Heart right ventricle (tissue), 16 donors: Measurements from ENCODE around the gene SPSB3. TPM values are rescaled to one million over a fixed set of nuclear protein-coding genes. Genes with fewer than 3 reads are reported as not detected.

Experiments used
- ATAC-seq, 8 donors: fragments of 200-7000 bp; cut with Tn5 transposase; one replicate each; pipeline ENCODE4 v1.9.1; 2020; ENCODE audit warnings: mild to moderate bottlenecking in 8 of 8, moderate library complexity in 8 of 8, moderate number of reproducible peaks in 1 of 8
- DNase-seq, 2 donors: peaks; one replicate each; pipeline ENCODE4 v3.0.0-alpha.2; 2020
- H3K27ac ChIP-seq, 10 donors: fragments of 200-600 bp; sonication (generic) in 2 of 10; one replicate each; pipeline versions ENCODE4 v1.5.0 to v1.8.0; 2020 to 2022; ENCODE audit warnings: mild to moderate bottlenecking in 3 of 10
- H3K27me3 ChIP-seq, 7 donors: fragments of 200-600 bp; one replicate each; pipeline ENCODE4 v1.8.0; 2021 to 2022; ENCODE audit warnings: mild to moderate bottlenecking in 2 of 7
- H3K36me3 ChIP-seq, 9 donors: fragments of 200-600 bp; sonication (generic) in 1 of 9; one replicate each; pipeline versions ENCODE4 v1.5.0 to v1.8.0; 2020 to 2022; ENCODE audit warnings: mild to moderate bottlenecking in 2 of 9
- H3K4me1 ChIP-seq, 9 donors: fragments of 200-600 bp; sonication (generic) in 1 of 9; one replicate each; pipeline versions ENCODE4 v1.5.0 to v1.8.0; 2020 to 2022; ENCODE audit warnings: mild to moderate bottlenecking in 4 of 9
- H3K4me3 ChIP-seq, 10 donors: fragments of 200-600 bp; sonication (generic) in 2 of 10; one replicate each; pipeline versions ENCODE4 v1.5.0 to v1.8.0; 2020 to 2022; ENCODE audit warnings: mild to moderate bottlenecking in 7 of 10, moderate library complexity in 2 of 10
- H3K9me3 ChIP-seq, 11 donors: fragments of 200-600 bp in 10 of 11; sonication (generic) in 2 of 11; one replicate each; pipeline versions ENCODE4 v1.5.0 to v1.8.0; 2013 to 2022; ENCODE audit warnings: mild to moderate bottlenecking in 2 of 11, control low read depth in 1 of 11, moderate library complexity in 1 of 11
- WGBS, 2 donors: extraction: QIAGEN DNeasy Blood & Tissue Kit; methylation state at CpG; one replicate each; pipeline ENCODE4 v1.1.7; 2013; ENCODE audit warnings: inconsistent platforms in 1 of 2; 5-methylcytosine and 5-hydroxymethylcytosine counted together
- intact Hi-C, 10 donors: fragments of 100-400 bp; cut with DNase I; formaldehyde crosslinking; loops; one replicate each; pipeline versions ENCODE4 v1.11.1 to v1.14.2; 2022
- microRNA-seq, 2 donors: library from miRNA; unstranded; fragments of <30 nt; microRNA quantifications; one replicate each; pipeline ENCODE4 v1.2.0, GENCODE V29; 2021
- polyA plus RNA-seq, 2 donors: library from polyadenylated mRNA; stranded (reverse); fragments of 200-250 nt; gene quantifications; one replicate each; pipeline ENCODE4 v1.2.3, GENCODE V29; 2013
- total RNA-seq, 10 donors: library from RNA; stranded (reverse); fragmentation: NEBNext Ultra II Directional in 3 of 10; extraction: Animal tissue kit (Norgen Biotek cat#: 25700) in 3 of 10; gene quantifications; one replicate each; pipeline versions ENCODE4 v1.2.1 to v1.2.4, GENCODE V29; 2021 to 2023
- TF ChIP-seq, protein P1 (sequence below), 9 donors: fragments of 200-600 bp; sonication (generic) in 2 of 9; IDR thresholded peaks; one replicate each; pipeline versions ENCODE4 v1.5.0 to v1.8.0; 2021 to 2022; ENCODE audit warnings: antibody characterized with exemption in 9 of 9, mild to moderate bottlenecking in 5 of 9, moderate library complexity in 1 of 9
- donor health status: Arrhythmogenic right ventricular cardiomyopathy.
- donor health status: ischemic (EF 13 %, LVEDD 7.1; RV severe dilation, severe dysfunction).
- donor health status: healthy with polysubstance abuse.
- donor health status: DM: no; HTN: yes; CAD: no.
- donor health status: DM: no; HTN: no; CAD: no.
- donor health status: ischemic (EF 25% LVEDD 6.9; RV normal size, moderate dysfunction).
- donor health status: ischemic (EF 25% LVEDD 5.7; RV mildly dilated, moderate dysfunction).
- donor health status: healthy.
- donor health status: DM: yes; HTN: yes; CAD: no.
- donor health status: Ischemic cardiomyopathy.
- donor health status: ischemic (EF 35%, LVEDD 5.7; RV mildly dilated, moderate dysfunction).
- donor health status: nonischemic (EF 11% LVEDD 7.7; RV severe dilation, severe dysfunction).
- donor health status: DM: yes; HTN: yes; CAD: no.
- donor health status: PGD.
- donor health status: ischemic (EF 29% LVEDD 5.4; RV normal size, mild dysfunction).
- donor health status: nonischemic (EF 23%, LVEDD 6.1; RV moderate dilation, normal function).

SPSB3 gene
- total and polyA plus RNA-seq, 12 donors: 25.1 to 97.7 (median 27.2) TPM

DNA sequence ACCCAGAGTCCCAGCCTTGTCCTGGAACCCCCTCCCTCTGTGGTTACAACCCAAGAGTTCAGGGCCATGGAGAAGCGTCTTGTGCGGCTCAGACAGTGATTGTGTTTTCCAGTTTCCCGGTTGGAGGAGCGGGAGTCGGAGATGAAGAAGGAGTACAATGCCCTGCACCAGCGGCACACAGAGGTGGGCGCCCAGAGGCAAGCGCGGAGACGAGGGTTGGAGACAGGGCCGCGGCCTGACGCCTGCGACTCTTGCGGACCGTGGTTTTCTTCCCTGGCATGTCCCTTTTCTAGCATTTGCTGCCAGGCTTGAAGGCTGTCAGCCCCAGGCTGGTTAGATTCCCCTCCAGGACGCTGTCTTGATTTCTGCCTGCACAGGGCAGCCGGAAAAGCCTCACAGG, 53.3 kb downstream of the SPSB3 start:
- Histone ChIP-seq H3K4me1 (peaks cover 0 to 11% (median 2%) of the 10 kb centered on the region in 9 donors), H3K4me3 (no peak overlapping the region), H3K27ac (no peak overlapping the region), H3K27me3 (no peaks in the 10 kb centered on the region), H3K36me3 (peaks cover 0 to 95% (median 39%) of the 10 kb centered on the region in 9 donors), H3K9me3 (no peaks in the 10 kb centered on the region)
- WGBS, 2 donors: 95 to 97% methylated on average over 18 of the region's 18 CpGs
- TF ChIP-seq, protein P1, sequence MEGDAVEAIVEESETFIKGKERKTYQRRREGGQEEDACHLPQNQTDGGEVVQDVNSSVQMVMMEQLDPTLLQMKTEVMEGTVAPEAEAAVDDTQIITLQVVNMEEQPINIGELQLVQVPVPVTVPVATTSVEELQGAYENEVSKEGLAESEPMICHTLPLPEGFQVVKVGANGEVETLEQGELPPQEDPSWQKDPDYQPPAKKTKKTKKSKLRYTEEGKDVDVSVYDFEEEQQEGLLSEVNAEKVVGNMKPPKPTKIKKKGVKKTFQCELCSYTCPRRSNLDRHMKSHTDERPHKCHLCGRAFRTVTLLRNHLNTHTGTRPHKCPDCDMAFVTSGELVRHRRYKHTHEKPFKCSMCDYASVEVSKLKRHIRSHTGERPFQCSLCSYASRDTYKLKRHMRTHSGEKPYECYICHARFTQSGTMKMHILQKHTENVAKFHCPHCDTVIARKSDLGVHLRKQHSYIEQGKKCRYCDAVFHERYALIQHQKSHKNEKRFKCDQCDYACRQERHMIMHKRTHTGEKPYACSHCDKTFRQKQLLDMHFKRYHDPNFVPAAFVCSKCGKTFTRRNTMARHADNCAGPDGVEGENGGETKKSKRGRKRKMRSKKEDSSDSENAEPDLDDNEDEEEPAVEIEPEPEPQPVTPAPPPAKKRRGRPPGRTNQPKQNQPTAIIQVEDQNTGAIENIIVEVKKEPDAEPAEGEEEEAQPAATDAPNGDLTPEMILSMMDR (IDR thresholded peaks at IDR 0.05): no peak
- no peak for ATAC-seq
- intact Hi-C loops: no loop called here
- DNase-seq: no peak

DNA sequence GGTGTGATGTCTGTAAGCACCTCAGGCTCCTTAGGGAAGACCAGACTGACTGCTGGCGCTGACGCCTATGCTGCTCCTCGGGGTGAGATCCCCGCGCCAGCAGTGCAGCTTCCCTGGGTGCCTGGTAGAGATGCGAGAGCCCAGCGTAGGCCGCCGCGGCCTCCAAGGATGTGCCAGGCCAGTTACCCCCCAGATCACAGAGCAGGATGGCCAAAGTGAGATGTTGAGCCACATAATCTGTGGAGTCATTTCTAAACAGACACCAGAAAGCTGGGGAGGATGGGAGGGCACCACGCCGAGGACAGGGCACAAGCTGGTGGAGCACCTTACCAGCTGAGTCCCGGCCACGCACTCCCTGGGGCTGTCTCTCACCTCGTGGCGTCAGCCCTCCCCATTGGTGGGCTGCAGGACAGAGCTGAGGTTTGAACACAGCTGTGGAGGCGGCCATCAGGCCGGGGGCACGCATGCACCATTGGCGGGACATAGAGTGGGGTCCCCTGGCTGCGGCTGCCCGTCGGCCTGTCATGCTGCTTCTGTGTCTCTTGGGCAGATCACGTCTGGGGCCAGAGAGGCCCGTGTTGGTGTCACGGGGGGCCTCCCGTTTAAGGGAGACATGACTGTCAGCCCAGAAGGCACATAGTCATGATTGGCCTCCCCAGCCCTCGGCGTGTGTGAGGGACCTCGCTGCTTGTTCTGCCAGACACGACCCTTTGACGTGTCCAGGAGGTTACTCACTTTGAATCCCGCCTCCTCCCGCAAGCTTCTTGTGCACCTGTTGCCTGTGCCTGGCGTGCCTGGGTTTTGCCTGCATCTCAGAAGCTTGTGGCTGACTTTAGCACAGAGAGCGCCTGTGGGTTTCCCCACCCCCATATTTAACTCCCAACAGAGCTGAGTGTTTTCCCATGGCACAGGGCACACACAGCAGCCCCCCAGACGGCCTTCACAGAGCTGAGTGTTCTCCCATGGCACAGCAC, 54.4 kb downstream of the SPSB3 start:
- Histone ChIP-seq H3K36me3 (peaks cover 0 to 84% (median 35%) of the 10 kb centered on the region in 9 donors), H3K4me1 (peaks cover 0 to 22% (median 11%) of the 10 kb centered on the region in 9 donors), H3K9me3 (no peaks in the 10 kb centered on the region), H3K4me3 (no peak overlapping the region), H3K27ac (no peak overlapping the region), H3K27me3 (no peaks in the 10 kb centered on the region)
- 92 to 94% methylated on average over 37 of the region's 37 CpGs for WGBS, 2 donors
- DNase-seq (no peak), ATAC-seq (no peak)
- intact Hi-C loops: no loop called here
- TF ChIP-seq, protein P1 (IDR thresholded peaks at IDR 0.05): no peak

Small RNA genes within 50 kb of the gene (microRNA-seq; reads per million reads assigned to microRNA genes)
- gene MIR3177: 0.60 to 2.6 reads per million in 2 donors

Other genes with a start within 250 kb of the SPSB3 start
- 10 to 100 TPM; 10.7 to 24.4 (median 18.1) TPM for gene TMEM204, start 248.9 kb downstream of the SPSB3 start, total RNA-seq
- gene TMEM204, start 248.9 kb downstream of the SPSB3 start, polyA plus RNA-seq: 10 to 100 TPM; 37.5 to 49.9 TPM
- 10 to 100 TPM in 2 of 10 donors, 1 to 10 TPM in 8; 4.7 to 11.9 (median 8.0) TPM for gene IFT140, start 170.5 kb downstream of the SPSB3 start, total RNA-seq
- gene IFT140, start 170.5 kb downstream of the SPSB3 start, polyA plus RNA-seq: 1 to 10 TPM; 6.8 to 9.2 TPM
- gene CRAMP1, start 170.2 kb downstream of the SPSB3 start, total RNA-seq: 10 to 100 TPM in 8 of 10 donors, 1 to 10 TPM in 2; 9.5 to 13.8 (median 10.7) TPM
- 10 to 100 TPM in 1 of 2 donors, 1 to 10 TPM in 1; 3.2 to 10.0 TPM for gene CRAMP1, start 170.2 kb downstream of the SPSB3 start, polyA plus RNA-seq
- 10 to 100 TPM; 20.2 to 57.5 (median 32.2) TPM for gene JPT2, start 104.3 kb downstream of the SPSB3 start, total RNA-seq
- 10 to 100 TPM; 10.0 to 38.1 TPM for gene JPT2, start 104.3 kb downstream of the SPSB3 start, polyA plus RNA-seq
- 10 to 100 TPM; 61.3 to 96.0 (median 71.7) TPM for gene MAPK8IP3, start 76.4 kb downstream of the SPSB3 start, total RNA-seq
- gene MAPK8IP3, start 76.4 kb downstream of the SPSB3 start, polyA plus RNA-seq: 100 to 1,000 TPM in 1 of 2 donors, 10 to 100 TPM in 1; 31.2 to 126 TPM
- 10 to 100 TPM; 21.8 to 41.1 (median 30.3) TPM for gene NME3, start 11.0 kb downstream of the SPSB3 start, total RNA-seq
- gene NME3, start 11.0 kb downstream of the SPSB3 start, polyA plus RNA-seq: 100 to 1,000 TPM in 1 of 2 donors, 10 to 100 TPM in 1; 47.7 to 176 TPM
- 10 to 100 TPM in 1 of 10 donors, 1 to 10 TPM in 9; 4.9 to 13.8 (median 7.3) TPM for gene EME2, start 9.8 kb downstream of the SPSB3 start, total RNA-seq
- 10 to 100 TPM in 1 of 2 donors, 1 to 10 TPM in 1; 3.0 to 17.9 TPM for gene EME2, start 9.8 kb downstream of the SPSB3 start, polyA plus RNA-seq
- 10 to 100 TPM; 57.8 to 94.9 (median 76.2) TPM for gene MRPS34, start 9.4 kb downstream of the SPSB3 start, total RNA-seq
- 100 to 1,000 TPM in 1 of 2 donors, 10 to 100 TPM in 1; 84.7 to 141 TPM for gene MRPS34, start 9.4 kb downstream of the SPSB3 start, polyA plus RNA-seq
- gene NUBP2, start 389 bp upstream of the SPSB3 start, total RNA-seq: 10 to 100 TPM; 24.1 to 35.3 (median 28.7) TPM
- 10 to 100 TPM; 40.5 to 74.1 TPM for gene NUBP2, start 389 bp upstream of the SPSB3 start, polyA plus RNA-seq
- under 1 TPM in 4 of 10 donors, not detected in 6; 0.11 to 0.37 (median 0.13) TPM for gene IGFALS, start 11.1 kb upstream of the SPSB3 start, total RNA-seq
- gene IGFALS, start 11.1 kb upstream of the SPSB3 start, polyA plus RNA-seq: under 1 TPM; 0.04 to 0.59 TPM
- gene HAGH, start 44.3 kb upstream of the SPSB3 start, total RNA-seq: 100 to 1,000 TPM; 115 to 179 (median 161) TPM
- 100 to 1,000 TPM; 146 to 172 TPM for gene HAGH, start 44.3 kb upstream of the SPSB3 start, polyA plus RNA-seq
- 10 to 100 TPM; 16.2 to 47.6 (median 28.6) TPM for gene FAHD1, start 44.6 kb upstream of the SPSB3 start, total RNA-seq
- gene FAHD1, start 44.6 kb upstream of the SPSB3 start, polyA plus RNA-seq: 10 to 100 TPM; 31.8 to 32.3 TPM
- gene MEIOB, start 89.6 kb upstream of the SPSB3 start, total RNA-seq: not detected
- gene MEIOB, start 89.6 kb upstream of the SPSB3 start, polyA plus RNA-seq: not detected
- gene HS3ST6, start 135.8 kb upstream of the SPSB3 start, total RNA-seq: not detected
- under 1 TPM in 1 of 2 donors, not detected in 1; 0.03 TPM for gene HS3ST6, start 135.8 kb upstream of the SPSB3 start, polyA plus RNA-seq
- 10 to 100 TPM; 24.6 to 53.7 (median 34.3) TPM for gene MSRB1, start 160.6 kb upstream of the SPSB3 start, total RNA-seq
- 10 to 100 TPM; 41.4 to 82.2 TPM for gene MSRB1, start 160.6 kb upstream of the SPSB3 start, polyA plus RNA-seq
- 100 to 1,000 TPM; 173 to 282 (median 254) TPM for gene RPL3L, start 172.1 kb upstream of the SPSB3 start, total RNA-seq
- gene RPL3L, start 172.1 kb upstream of the SPSB3 start, polyA plus RNA-seq: 100 to 1,000 TPM; 124 to 164 TPM
- 100 to 1,000 TPM; 375 to 755 (median 559) TPM for gene NDUFB10, start 177.0 kb upstream of the SPSB3 start, total RNA-seq
- 1,000 to 10,000 TPM in 1 of 2 donors, 100 to 1,000 TPM in 1; 824 to 1,046 TPM for gene NDUFB10, start 177.0 kb upstream of the SPSB3 start, polyA plus RNA-seq
- 1,000 to 10,000 TPM in 3 of 10 donors, 100 to 1,000 TPM in 7; 691 to 1,555 (median 813) TPM for gene RPS2, start 182.3 kb upstream of the SPSB3 start, total RNA-seq
- 1,000 to 10,000 TPM; 1,955 to 3,593 TPM for gene RPS2, start 182.3 kb upstream of the SPSB3 start, polyA plus RNA-seq
- gene RNF151, start 184.3 kb upstream of the SPSB3 start, total RNA-seq: not detected
- gene RNF151, start 184.3 kb upstream of the SPSB3 start, polyA plus RNA-seq: not detected
- gene TBL3, start 189.5 kb upstream of the SPSB3 start, total RNA-seq: 10 to 100 TPM; 18.5 to 26.7 (median 21.9) TPM
- gene TBL3, start 189.5 kb upstream of the SPSB3 start, polyA plus RNA-seq: 10 to 100 TPM; 57.4 to 71.1 TPM
- not detected for gene NOXO1, start 198.9 kb upstream of the SPSB3 start, total RNA-seq
- gene NOXO1, start 198.9 kb upstream of the SPSB3 start, polyA plus RNA-seq: under 1 TPM; 0.09 to 0.29 TPM
- 10 to 100 TPM; 14.7 to 30.2 (median 24.5) TPM for gene GFER, start 201.6 kb upstream of the SPSB3 start, total RNA-seq
- gene GFER, start 201.6 kb upstream of the SPSB3 start, polyA plus RNA-seq: 10 to 100 TPM; 37.5 to 65.6 TPM
- gene SYNGR3, start 207.4 kb upstream of the SPSB3 start, total RNA-seq: under 1 TPM in 8 of 10 donors, not detected in 2; 0.15 to 0.62 (median 0.28) TPM
- 1 to 10 TPM in 1 of 2 donors, under 1 TPM in 1; 0.51 to 2.5 TPM for gene SYNGR3, start 207.4 kb upstream of the SPSB3 start, polyA plus RNA-seq
- gene ZNF598, start 227.2 kb upstream of the SPSB3 start, total RNA-seq: 10 to 100 TPM in 9 of 10 donors, 1 to 10 TPM in 1; 9.5 to 24.7 (median 14.2) TPM
- gene ZNF598, start 227.2 kb upstream of the SPSB3 start, polyA plus RNA-seq: 10 to 100 TPM; 12.6 to 25.3 TPM
- gene NPW, start 237.2 kb upstream of the SPSB3 start, total RNA-seq: under 1 TPM in 1 of 10 donors, not detected in 9; 0.39 TPM
- under 1 TPM in 1 of 2 donors, not detected in 1; 0.54 TPM for gene NPW, start 237.2 kb upstream of the SPSB3 start, polyA plus RNA-seq
- 100 to 1,000 TPM in 9 of 10 donors, 10 to 100 TPM in 1; 94.3 to 429 (median 146) TPM for gene NHERF2, start 244.3 kb upstream of the SPSB3 start, total RNA-seq
- 100 to 1,000 TPM; 314 to 640 TPM for gene NHERF2, start 244.3 kb upstream of the SPSB3 start, polyA plus RNA-seq